Measurements from ENCODE around the gene DIABLO. TPM values are rescaled to one million over a fixed set of nuclear protein-coding genes. Genes with fewer than 3 reads are reported as not detected.
A peak's percentile ranks its signal among the peaks of the same experiment; 100 is the strongest.
"Not testable (repeated sequence)": the region's sequence is repeated elsewhere in the genome, so short reads cannot be mapped to it uniquely, and the experiment has no call there.

DIABLO gene
- polyA plus RNA-seq, 3 donors from 2014 or later, result 68.0 to 99.2 (median 76.4) TPM

DNA sequence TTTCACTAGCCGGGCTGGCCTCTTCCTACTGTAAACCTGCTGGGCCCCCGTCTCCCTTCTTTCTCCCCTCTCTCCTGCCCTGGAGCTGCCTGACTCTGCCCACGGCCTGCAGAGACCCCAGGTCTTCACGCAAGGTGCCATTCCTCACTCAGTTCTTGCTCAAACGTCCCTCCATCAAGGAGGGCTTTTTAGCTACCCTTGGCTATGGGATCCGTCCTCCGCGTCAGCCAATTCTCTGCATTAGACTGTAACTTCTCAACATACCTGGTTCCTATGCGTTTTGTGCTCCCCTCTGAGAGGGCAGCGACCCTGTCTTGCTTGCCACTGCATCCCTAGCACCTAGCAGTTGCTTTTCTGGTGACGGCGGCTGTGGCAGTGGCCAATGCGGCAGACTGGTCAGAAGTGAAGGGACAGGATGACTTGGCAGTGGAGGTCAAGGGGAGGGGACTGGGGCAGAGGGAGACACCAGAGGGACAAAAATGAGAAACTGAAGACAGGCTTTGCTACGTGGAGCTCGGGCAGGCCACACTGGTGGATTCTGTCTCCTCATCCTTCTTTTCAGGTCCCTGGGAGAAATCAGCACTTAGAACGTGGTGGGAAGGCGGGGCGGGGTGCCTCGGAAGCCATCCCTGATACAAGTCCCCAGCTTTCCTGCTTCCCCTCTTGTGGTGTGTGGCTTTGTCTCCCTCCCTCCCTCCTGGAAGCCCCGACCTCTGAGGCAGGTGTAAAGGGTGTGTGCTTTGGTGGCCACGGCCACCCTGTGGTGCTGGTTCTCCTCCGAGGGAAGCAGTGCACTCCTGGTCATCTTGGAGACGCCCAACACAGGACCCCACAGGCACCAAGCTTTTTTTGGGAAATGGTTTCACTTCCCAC, 20.6 kb downstream of the DIABLO start:
- Mint-ChIP-seq H3K9me3 (no peaks in the 10 kb centered on the region), H3K27ac (no peak overlapping the region), H3K27me3 (ENCODE audit: low read depth in 3 of 3) (peaks cover 5 to 19% (median 15%) of the 10 kb centered on the region in 3 donors), H3K4me1 (peaks cover 9 to 16% of the 10 kb centered on the region in 2 donors), H3K36me3 (peaks cover 4 to 22% (median 12%) of the 10 kb centered on the region in 3 donors), H3K4me3 (peak overlapping the region; percentile 73 to 78 (median 75))
- DNase-seq, result no peak

GRCh38 chr12:122204167-122205052, 21.4 kb downstream of the DIABLO start:
- DNase-seq, result no peak
- Mint-ChIP-seq H3K36me3 (peaks cover 4 to 15% (median 5%) of the 10 kb centered on the region in 3 donors), H3K4me3 (peak overlapping the region; percentile 73 to 78 (median 75)), H3K27ac (no peak overlapping the region), H3K27me3 (ENCODE audit: low read depth in 3 of 3) (peaks cover 5 to 19% (median 15%) of the 10 kb centered on the region in 3 donors), H3K9me3 (no peaks in the 10 kb centered on the region), H3K4me1 (peaks cover 9 to 16% of the 10 kb centered on the region in 2 donors)

DNA sequence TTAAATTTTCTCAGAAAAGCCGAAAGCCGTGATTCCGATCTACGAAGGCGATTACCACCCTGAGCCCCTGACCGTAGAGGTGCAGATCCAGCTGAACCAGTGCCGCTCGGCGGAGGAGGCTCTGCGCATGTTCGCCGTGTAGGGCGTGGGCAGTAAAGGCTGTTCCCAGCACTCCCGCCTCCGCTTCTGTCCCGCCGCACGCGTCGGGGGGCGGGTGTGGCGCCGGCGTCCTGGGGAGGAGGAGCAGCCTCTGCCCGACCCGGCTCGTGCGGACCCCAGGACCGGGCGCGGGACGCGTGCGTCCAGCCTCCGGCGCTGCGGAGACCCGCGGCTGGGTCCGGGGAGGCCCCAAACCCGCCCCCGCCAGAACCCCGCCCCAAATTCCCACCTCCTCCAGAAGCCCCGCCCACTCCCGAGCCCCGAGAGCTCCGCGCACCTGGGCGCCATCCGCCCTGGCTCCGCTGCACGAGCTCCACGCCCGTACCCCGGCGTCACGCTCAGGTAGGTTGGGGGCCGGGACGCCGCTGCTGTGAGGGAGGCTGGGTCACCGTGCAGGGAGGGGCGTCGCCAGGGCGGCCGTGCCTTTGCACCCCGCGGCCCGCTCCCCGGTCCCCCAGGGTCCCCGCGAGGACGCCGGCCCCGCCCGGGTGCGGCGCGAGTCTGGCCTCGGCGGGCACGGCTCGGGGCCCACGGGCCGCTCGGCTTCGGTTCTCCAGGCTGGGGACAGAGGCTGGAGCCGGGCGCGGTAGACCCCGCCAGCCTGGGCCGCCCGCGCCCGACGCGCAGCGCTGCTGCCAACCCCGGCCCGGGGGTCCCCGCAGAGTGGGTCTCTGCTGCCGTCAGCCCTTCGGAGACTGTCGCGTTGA, 22.3 kb downstream of the DIABLO start, which contains the start of gene B3GNT4:
TSS of gene B3GNT4 (plus strand) at position 409 of the 866 bp plus-strand sequence. CDS start 910 bp downstream, outside the sequence.
- Mint-ChIP-seq H3K4me3 (peak within 1 kb of the TSS; percentile 80 to 85 (median 84)), H3K27me3 (ENCODE audit: low read depth in 3 of 3) (peaks cover 5 to 19% (median 15%) of the 10 kb centered on the region in 3 donors), H3K9me3 (no peaks in the 10 kb centered on the region), H3K4me1 (peaks cover 9 to 16% of the 10 kb centered on the region in 2 donors), H3K27ac (no peak within 1 kb of the TSS), H3K36me3 (peaks cover 1 to 13% (median 2%) of the 10 kb centered on the region in 3 donors)
- peak in 2 of 3 donors; percentile 36 to 40 for DNase-seq

DNA sequence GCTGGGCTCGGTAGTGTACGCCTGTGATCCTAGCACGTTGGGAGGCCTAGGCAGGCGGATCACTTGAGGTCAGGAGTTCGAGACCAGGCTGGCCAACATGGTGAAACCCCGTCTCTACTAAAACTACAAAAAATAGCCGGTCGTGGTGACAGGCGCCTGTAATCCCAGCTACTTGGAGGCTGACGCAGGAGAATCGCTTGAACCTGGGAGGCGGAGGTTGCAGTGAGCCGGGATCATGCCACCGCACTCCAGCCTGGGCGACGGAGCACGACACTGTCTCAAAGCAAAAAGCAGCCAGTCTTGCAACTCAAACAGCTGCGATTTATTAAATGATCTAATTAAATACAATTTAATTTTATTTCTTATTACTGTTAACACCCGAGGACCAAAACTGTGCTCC, 23.0 kb downstream of the DIABLO start:
- H3K36me3 Mint-ChIP-seq, H3K9me3 Mint-ChIP-seq, DNase-seq, H3K27ac Mint-ChIP-seq: not testable (repeated sequence)
- H3K4me1 Mint-ChIP-seq, result peaks cover 9 to 16% of the 10 kb centered on the region in 2 donors
- peak overlapping the region; percentile 80 to 85 (median 84) for H3K4me3 Mint-ChIP-seq
- peaks cover 5 to 19% (median 15%) of the 10 kb centered on the region in 3 donors for H3K27me3 Mint-ChIP-seq (ENCODE audit: low read depth in 3 of 3)

DNA sequence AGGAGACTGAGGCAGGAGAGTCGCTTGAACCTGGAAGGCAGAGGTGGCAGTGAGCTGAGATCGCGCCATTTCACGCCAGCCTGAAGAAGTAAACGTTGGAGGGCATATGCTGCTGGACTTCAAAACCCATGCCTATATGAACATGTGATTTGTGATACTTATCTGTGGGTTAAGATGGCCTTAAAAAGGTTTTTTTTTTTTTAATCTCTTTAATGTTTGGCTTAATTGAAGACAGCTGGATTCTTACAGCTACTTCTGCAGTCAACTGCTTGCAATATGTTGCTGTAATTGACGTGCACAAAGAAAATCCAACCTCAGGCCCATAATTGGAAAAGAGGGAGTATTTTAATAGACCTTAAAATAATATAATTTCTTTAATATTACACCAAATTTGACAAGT, 23.8 kb downstream of the DIABLO start:
- Mint-ChIP-seq H3K36me3 (no peaks in the 10 kb centered on the region), H3K27ac (no peak overlapping the region), H3K4me1 (peaks cover 15 to 16% of the 10 kb centered on the region in 2 donors), H3K9me3 (no peaks in the 10 kb centered on the region), H3K27me3 (ENCODE audit: low read depth in 3 of 3) (peaks cover 5 to 19% (median 15%) of the 10 kb centered on the region in 3 donors), H3K4me3 (no peak overlapping the region)
- no peak for DNase-seq

- peak overlapping the region in 2 of 5 donors; percentile 21 to 23 for H3K4me3 Mint-ChIP-seq
- peaks cover 5 to 16% (median 15%) of the 10 kb centered on the region in 3 donors for H3K27me3 Mint-ChIP-seq (ENCODE audit: low read depth in 3 of 3)
- no peaks in the 10 kb centered on the region for H3K9me3 Mint-ChIP-seq
- no peak for DNase-seq
- H3K27ac Mint-ChIP-seq, result no peak overlapping the region
- no peaks in the 10 kb centered on the region for H3K36me3 Mint-ChIP-seq
- H3K4me1 Mint-ChIP-seq, result peaks cover 15 to 16% of the 10 kb centered on the region in 2 donors
Observed at GRCh38 chr12:122201381-122201780, 24.5 kb downstream of the DIABLO start.

DNA sequence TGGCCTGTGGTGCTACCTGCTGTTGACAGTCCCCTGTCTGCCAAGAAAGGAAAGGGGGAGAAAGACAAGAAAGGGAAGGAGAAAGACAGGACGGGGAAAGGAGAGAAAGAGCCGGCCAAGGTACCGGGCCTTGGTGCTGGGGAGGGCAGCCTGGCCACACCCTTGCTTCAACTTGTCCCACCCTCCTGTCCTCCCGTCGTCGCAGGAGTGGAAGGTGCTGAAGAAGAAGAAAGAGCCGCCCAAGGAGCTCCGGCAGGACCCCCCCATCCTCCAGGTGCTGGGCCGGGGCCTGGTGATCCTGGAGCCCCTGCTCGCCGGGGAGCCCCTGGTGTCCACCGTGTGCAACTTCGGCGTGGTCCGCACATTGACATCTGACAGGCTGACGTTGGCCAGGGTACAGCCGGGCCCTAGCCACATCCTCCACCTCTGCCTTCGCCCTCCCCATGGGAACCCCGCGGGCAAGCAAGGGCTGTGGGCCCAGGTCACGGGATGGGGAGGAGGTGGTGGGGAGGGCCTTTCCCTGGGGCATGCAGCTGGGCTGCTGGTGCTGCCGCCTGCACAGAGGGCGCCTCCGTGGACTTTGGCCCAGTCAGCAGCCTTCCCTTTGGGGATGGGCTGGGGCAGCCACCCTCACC, 25.2 kb downstream of the DIABLO start:
- DNase-seq, result no peak

GRCh38 chr12:122199484-122200355, 26.1 kb downstream of the DIABLO start:
- no peak for DNase-seq
- Mint-ChIP-seq H3K27ac (no peak overlapping the region), H3K27me3 (ENCODE audit: low read depth in 3 of 3) (peaks cover 2 to 15% (median 11%) of the 10 kb centered on the region in 3 donors), H3K4me1 (peaks cover 11 to 12% of the 10 kb centered on the region in 2 donors), H3K9me3 (no peaks in the 10 kb centered on the region), H3K36me3 (peaks cover 5 to 8% (median 7%) of the 10 kb centered on the region in 3 donors), H3K4me3 (no peak overlapping the region)

More for the DNA sequence above, 25.2 kb downstream of the DIABLO start:
- H3K27ac Mint-ChIP-seq, result no peak overlapping the region
- H3K27me3 Mint-ChIP-seq (ENCODE audit: low read depth in 3 of 3), result peaks cover 3 to 18% (median 15%) of the 10 kb centered on the region in 3 donors
- no peak overlapping the region for H3K4me3 Mint-ChIP-seq
- H3K36me3 Mint-ChIP-seq, result peaks cover 2 to 5% (median 2%) of the 10 kb centered on the region in 3 donors
- H3K9me3 Mint-ChIP-seq, result no peaks in the 10 kb centered on the region
- H3K4me1 Mint-ChIP-seq, result peaks cover 15 to 16% of the 10 kb centered on the region in 2 donors

GRCh38 chr12:122197612-122197966, 28.3 kb downstream of the DIABLO start:
- Mint-ChIP-seq H3K4me3 (peak overlapping the region in 1 of 5 donors; percentile 26), H3K27ac (peak overlapping the region in 3 of 6 donors; percentile 32 to 69 (median 51)), H3K27me3 (ENCODE audit: low read depth in 3 of 3) (peaks cover 0 to 12% (median 4%) of the 10 kb centered on the region in 3 donors), H3K9me3 (no peaks in the 10 kb centered on the region), H3K36me3 (peaks cover 7 to 18% (median 10%) of the 10 kb centered on the region in 3 donors), H3K4me1 (peaks cover 3 to 7% of the 10 kb centered on the region in 2 donors)
- no peak for DNase-seq

DNA sequence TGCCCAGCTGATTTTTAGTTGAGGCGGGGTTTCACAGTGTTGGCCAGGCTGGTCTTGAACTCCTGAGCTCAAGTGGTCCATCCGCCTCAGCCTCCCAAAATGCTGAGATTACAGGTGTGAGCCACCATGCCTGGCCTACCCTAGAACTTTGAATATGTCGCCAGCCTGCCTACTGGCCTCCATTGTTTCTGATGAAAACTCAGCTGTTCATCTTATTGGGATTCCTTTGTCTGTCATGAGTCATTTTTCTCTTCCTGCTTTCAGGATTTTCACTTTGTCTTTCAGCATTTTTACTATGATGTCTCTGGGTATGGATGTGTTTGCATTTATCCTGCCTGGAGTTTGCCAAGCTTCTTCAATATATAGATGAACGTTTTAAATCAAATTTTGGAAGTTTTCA, 30.4 kb downstream of the DIABLO start:
- H3K4me3 Mint-ChIP-seq, result no peak overlapping the region
- H3K27ac Mint-ChIP-seq, result peak overlapping the region in 1 of 6 donors; percentile 12

DNA sequence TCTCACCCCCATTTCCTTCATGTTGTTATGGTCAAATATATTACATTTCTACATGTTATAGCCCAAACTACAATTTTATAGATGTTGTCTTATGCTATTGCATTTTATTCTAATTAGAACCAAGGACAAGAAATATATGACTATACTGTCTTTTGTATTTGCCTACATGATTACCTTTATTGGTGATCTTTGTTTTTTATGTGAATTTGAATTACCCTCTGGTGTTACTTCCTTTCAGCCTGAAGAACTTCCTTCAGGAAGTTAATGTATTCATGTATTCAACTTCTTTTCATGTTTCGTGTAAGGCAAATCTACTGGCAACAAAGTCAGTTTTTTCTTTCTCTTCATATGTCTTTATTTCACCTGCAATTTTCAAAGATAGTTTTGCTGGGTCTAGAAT, 31.0 kb downstream of the DIABLO start:
- Mint-ChIP-seq H3K4me1 (peaks cover 8 to 14% of the 10 kb centered on the region in 2 donors), H3K36me3 (peaks cover 10 to 25% (median 12%) of the 10 kb centered on the region in 3 donors), H3K4me3 (no peak overlapping the region), H3K9me3 (no peaks in the 10 kb centered on the region), H3K27me3 (ENCODE audit: low read depth in 3 of 3) (peaks cover 0 to 5% (median 2%) of the 10 kb centered on the region in 3 donors), H3K27ac (no peak overlapping the region)
- no peak for DNase-seq

More for the DNA sequence above, 30.4 kb downstream of the DIABLO start:
- peaks cover 8 to 14% of the 10 kb centered on the region in 2 donors for H3K4me1 Mint-ChIP-seq
- peaks cover under 1 to 5% (median 2%) of the 10 kb centered on the region in 3 donors for H3K27me3 Mint-ChIP-seq (ENCODE audit: low read depth in 3 of 3)
- no peaks in the 10 kb centered on the region for H3K9me3 Mint-ChIP-seq
- no peak for DNase-seq
- H3K36me3 Mint-ChIP-seq, result peaks cover 10 to 25% (median 12%) of the 10 kb centered on the region in 3 donors
